Stimulated activated CD8-positive, alpha-beta memory T cell treated with anti-CD3 and anti-CD28 coated beads, Interleukin-4, amount 100 ng/mL, for 48 hours (primary cell): Measurements from ENCODE around the gene MCC.

ENCODE experiments used
- DNase-seq: peaks from one replicate; pipeline ENCODE4 v3.0.0-alpha.2; 2020

MCC gene

GRCh38 chr5:113240951-113241726 lies 247.1 kb downstream of the MCC start:
- DNase-seq: no peak

- DNase-seq: no peak
Measured at GRCh38 chr5:113240032-113240431, 248.2 kb downstream of the MCC start.

GRCh38 chr5:113237893-113238292 lies 250.4 kb downstream of the MCC start:
- DNase-seq: no peak

- no peak for DNase-seq
Measured at GRCh38 chr5:113236536-113237288, 251.5 kb downstream of the MCC start.

GRCh38 chr5:113235884-113236283 lies 252.4 kb downstream of the MCC start:
- no peak for DNase-seq

GRCh38 chr5:113234546-113234945 lies 253.7 kb downstream of the MCC start:
- DNase-seq: no peak

- no peak for DNase-seq
Measured at GRCh38 chr5:113233606-113234005, 254.6 kb downstream of the MCC start.

GRCh38 chr5:113232667-113233066 lies 255.6 kb downstream of the MCC start:
- DNase-seq: no peak

- DNase-seq: no peak
Measured at GRCh38 chr5:113232221-113232620, 256.0 kb downstream of the MCC start.

GRCh38 chr5:113231653-113232000 lies 256.6 kb downstream of the MCC start:
- no peak for DNase-seq

GRCh38 chr5:113230711-113231652 lies 257.3 kb downstream of the MCC start:
- DNase-seq: no peak

- no peak for DNase-seq
Measured at GRCh38 chr5:113227798-113228197, 260.5 kb downstream of the MCC start.

- DNase-seq: no peak
Measured at GRCh38 chr5:113226116-113226736, 262.0 kb downstream of the MCC start.

GRCh38 chr5:113225259-113225658 lies 263.0 kb downstream of the MCC start:
- no peak for DNase-seq

- no peak for DNase-seq
Measured at GRCh38 chr5:113224605-113225065, 263.6 kb downstream of the MCC start.

- no peak for DNase-seq
Measured at GRCh38 chr5:113223831-113224604, 264.2 kb downstream of the MCC start.

- no peak for DNase-seq
Measured at GRCh38 chr5:113223315-113223714, 264.9 kb downstream of the MCC start.

- no peak for DNase-seq
Measured at GRCh38 chr5:113221294-113222176, 266.7 kb downstream of the MCC start.

- no peak for DNase-seq
Measured at GRCh38 chr5:113219695-113220094, 268.6 kb downstream of the MCC start.

- no peak for DNase-seq
Measured at GRCh38 chr5:113218906-113219517, 269.2 kb downstream of the MCC start.
